Esophagus squamous epithelium (tissue), 4 donors: Measurements from ENCODE around the gene PREX1.

Experiments used
- CTCF ChIP-seq, 6 experiments: fragments of 450-650 bp in 4 of 6; fragments of 200-600 bp in 2 of 6; sonication (generic) in 2 of 6; IDR thresholded peaks; one replicate each; pipeline ENCODE4 v1.5.1; 2016 to 2019; ENCODE audit warnings: antibody characterized with exemption in 6 of 6, mild to moderate bottlenecking in 4 of 6, moderate library complexity in 4 of 6
- POLR2A ChIP-seq, 4 donors: fragments of 450-650 bp; IDR thresholded peaks; one replicate each; pipeline ENCODE4 v1.6.1; 2017; ENCODE audit warnings: antibody characterized with exemption in 4 of 4, mild to moderate bottlenecking in 4 of 4, moderate library complexity in 3 of 4

- TF ChIP-seq POLR2A (IDR thresholded peaks at IDR 0.05) (no peak), CTCF (IDR thresholded peaks at IDR 0.05) (no peak)
These were observed 24.8 kb upstream of the PREX1 start for GRCh38 chr20:48852609-48853008.
